GM20000 (cell line): ENCODE data around the gene SAP130.

ENCODE experiments used
- DNase-seq: peaks from one replicate; pipeline ENCODE4 v3.0.0; 2012; ENCODE audit warnings: low spot score
- TF ChIP-seq, protein P1 (sequence below): IDR thresholded peaks from 2 replicates; pipeline ENCODE4 v1.5.1; 2012; ENCODE audit warnings: mild to moderate bottlenecking, control low read depth; ENCODE audit errors: extremely low read depth, missing control alignments

SAP130 gene

DNA sequence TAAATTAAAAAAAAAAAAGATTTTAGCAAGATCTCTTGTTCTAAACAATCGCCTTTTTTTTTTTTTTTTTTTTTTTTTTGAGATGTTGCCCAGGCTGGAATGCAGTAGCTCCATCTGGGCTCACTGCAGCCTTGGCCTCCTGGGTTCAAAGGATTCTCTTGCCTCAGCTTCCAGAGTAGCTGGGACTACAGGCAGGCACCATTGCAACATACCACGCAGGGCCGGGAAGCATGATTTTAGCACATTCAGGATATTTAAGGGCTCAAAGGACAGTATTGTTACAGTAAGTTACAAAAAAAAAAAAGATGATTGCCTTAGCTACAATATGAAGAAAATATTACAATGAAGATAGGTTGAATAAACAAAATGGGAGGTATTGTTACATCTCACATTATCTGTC, 29.5 kb upstream of the SAP130 start:
- TF ChIP-seq, protein P1, sequence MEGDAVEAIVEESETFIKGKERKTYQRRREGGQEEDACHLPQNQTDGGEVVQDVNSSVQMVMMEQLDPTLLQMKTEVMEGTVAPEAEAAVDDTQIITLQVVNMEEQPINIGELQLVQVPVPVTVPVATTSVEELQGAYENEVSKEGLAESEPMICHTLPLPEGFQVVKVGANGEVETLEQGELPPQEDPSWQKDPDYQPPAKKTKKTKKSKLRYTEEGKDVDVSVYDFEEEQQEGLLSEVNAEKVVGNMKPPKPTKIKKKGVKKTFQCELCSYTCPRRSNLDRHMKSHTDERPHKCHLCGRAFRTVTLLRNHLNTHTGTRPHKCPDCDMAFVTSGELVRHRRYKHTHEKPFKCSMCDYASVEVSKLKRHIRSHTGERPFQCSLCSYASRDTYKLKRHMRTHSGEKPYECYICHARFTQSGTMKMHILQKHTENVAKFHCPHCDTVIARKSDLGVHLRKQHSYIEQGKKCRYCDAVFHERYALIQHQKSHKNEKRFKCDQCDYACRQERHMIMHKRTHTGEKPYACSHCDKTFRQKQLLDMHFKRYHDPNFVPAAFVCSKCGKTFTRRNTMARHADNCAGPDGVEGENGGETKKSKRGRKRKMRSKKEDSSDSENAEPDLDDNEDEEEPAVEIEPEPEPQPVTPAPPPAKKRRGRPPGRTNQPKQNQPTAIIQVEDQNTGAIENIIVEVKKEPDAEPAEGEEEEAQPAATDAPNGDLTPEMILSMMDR, result no peak

GRCh38 chr2:128054104-128054885, 26.4 kb upstream of the SAP130 start:
- TF ChIP-seq, protein P1, result no peak
- no peak for DNase-seq

More for the DNA sequence above, 29.5 kb upstream of the SAP130 start:
- no peak for DNase-seq

GRCh38 chr2:128053331-128053730, 25.5 kb upstream of the SAP130 start:
- no peak for DNase-seq
- TF ChIP-seq, protein P1, result no peak

DNA sequence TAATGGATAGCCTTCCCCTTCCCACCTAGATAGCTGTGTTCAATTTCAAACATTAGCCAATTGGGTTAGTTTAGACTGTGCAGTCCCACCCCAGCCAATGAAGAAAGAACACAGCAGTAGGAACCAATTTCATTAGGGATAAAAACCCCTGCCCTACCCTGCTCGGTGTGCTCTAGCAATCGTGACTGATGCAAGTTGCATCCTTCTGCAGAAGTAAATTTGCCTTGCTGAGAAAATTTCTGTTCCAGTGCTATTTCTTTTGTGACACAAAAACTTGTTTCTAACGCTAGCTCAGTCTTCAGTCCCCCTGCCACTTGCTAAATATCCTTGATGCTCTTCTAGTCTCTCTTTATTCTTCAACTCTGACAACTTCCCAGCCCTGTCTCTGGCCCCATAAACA, 15.2 kb upstream of the SAP130 start:
- TF ChIP-seq, protein P1, result no peak
- no peak for DNase-seq

DNA sequence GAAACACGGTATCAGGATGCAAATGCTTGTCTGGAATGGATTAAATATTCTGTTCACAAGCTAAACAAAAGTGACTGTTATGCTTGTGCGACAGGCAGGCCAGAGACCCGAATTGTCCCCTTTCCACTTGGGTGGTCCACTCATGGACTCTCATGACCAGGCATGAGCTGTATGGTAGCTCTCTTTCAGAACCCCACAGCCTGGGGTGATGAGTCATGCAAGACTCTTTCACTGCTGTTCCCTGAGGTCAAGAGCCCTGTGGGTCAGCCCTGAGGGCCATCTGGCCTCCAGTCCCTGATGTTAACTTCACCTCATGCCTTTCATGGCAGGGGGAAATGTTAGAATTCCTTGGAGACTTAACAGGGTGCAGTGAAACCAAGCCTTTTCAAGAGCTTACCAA, 13.7 kb upstream of the SAP130 start:
- TF ChIP-seq, protein P1, result no peak
- no peak for DNase-seq

- TF ChIP-seq, protein P1, result no peak
- no peak for DNase-seq
Measured at GRCh38 chr2:128040166-128040771, 12.4 kb upstream of the SAP130 start.

- DNase-seq, result no peak
- TF ChIP-seq, protein P1, result no peak
Measured at GRCh38 chr2:128039535-128039934, 11.7 kb upstream of the SAP130 start.
